ENCODE measurements around the gene INF2. TPM values are rescaled to one million over a fixed set of nuclear protein-coding genes. Genes with fewer than 3 reads are reported as not detected.

INF2 gene
- total RNA-seq, 5 donors from 2014 or later (not counting 1 experiment from before 2014, with no cell fraction given), result 72.7 to 128 (median 83.7) TPM

- WGBS (ENCODE audit: insufficient coverage), result 86% methylated on average over 4 of the region's 5 CpGs
- Mint-ChIP-seq H3K9me3 (peaks cover 0 to 2% (median 0%) of the 10 kb centered on the region in 3 donors), H3K4me1 (peaks cover 0 to 10% (median 0%) of the 10 kb centered on the region in 3 donors), H3K27ac (no peak overlapping the region), H3K27me3 (no peaks in the 10 kb centered on the region), H3K36me3 (peaks cover 17% of the 10 kb centered on the region), H3K4me3 (no peak overlapping the region)
- Histone ChIP-seq H3K9me3 (no peaks in the 10 kb centered on the region), H3K4me3 (ENCODE audit: control insufficient read depth in 1 of 2, extremely low read depth in 1 of 2, low read length in 1 of 2) (no peak overlapping the region), H3K4me1 (ENCODE audit: control insufficient read depth in 1 of 2, extremely low read depth in 1 of 2, insufficient read depth in 2 of 2, low read length in 2 of 2) (peaks cover 0 to 8% of the 10 kb centered on the region in 2 experiments), H3K27me3 (replicated peaks in 1 of 2; ENCODE audit: control insufficient read depth in 2 of 2, extremely low read depth in 1 of 2, insufficient read depth in 2 of 2, low read length in 1 of 2) (no peaks in the 10 kb centered on the region), H3K27ac (ENCODE audit: low read length) (no peak overlapping the region), H3K36me3 (ENCODE audit: control insufficient read depth in 2 of 2, extremely low read depth in 1 of 2, insufficient read depth in 1 of 2, low read length in 1 of 2) (peaks cover 10 to 32% of the 10 kb centered on the region in 2 donors)
- ChIA-PET POLR2A (interaction anchor here in 1 of 2 donors (1.2 kb wide), 1 partner anchor 18 kb away, joined by 4 read pairs; the partner anchor contains the start of gene SIVA1), CTCF (interaction anchor here in 1 of 2 donors (0.6 to 1.2 kb wide), 3 partner anchors 10 to 42 kb away, joined by 3 to 4 read pairs (median 3); partner anchors contain the start of gene SIVA1)
- peak in 2 of 35 experiments; percentile 13 to 19 for DNase-seq
- no peak for ATAC-seq (replicated peaks in 1 of 4)
Measured at GRCh38 chr14:104770851-104771272, 81.4 kb downstream of the INF2 start.

GRCh38 chr14:104771374-104771773 lies 82.0 kb downstream of the INF2 start:
- POLR2A ChIA-PET, result no interaction called here
- Mint-ChIP-seq H3K27me3 (no peaks in the 10 kb centered on the region), H3K4me1 (peaks cover 0 to 10% (median 0%) of the 10 kb centered on the region in 3 donors)

More at GRCh38 chr14:104771374-104771773, 82.0 kb downstream of the INF2 start:
- DNase-seq, result no peak
- Histone ChIP-seq H3K27me3 (replicated peaks in 1 of 2; ENCODE audit: control insufficient read depth in 2 of 2, extremely low read depth in 1 of 2, insufficient read depth in 2 of 2, low read length in 1 of 2) (no peaks in the 10 kb centered on the region), H3K4me1 (ENCODE audit: control insufficient read depth in 1 of 2, extremely low read depth in 1 of 2, insufficient read depth in 2 of 2, low read length in 2 of 2) (peaks cover 0 to 8% of the 10 kb centered on the region in 2 experiments), H3K36me3 (ENCODE audit: control insufficient read depth in 2 of 2, extremely low read depth in 1 of 2, insufficient read depth in 1 of 2, low read length in 1 of 2) (peaks cover 11 to 33% of the 10 kb centered on the region in 2 donors), H3K9me3 (no peaks in the 10 kb centered on the region), H3K4me3 (ENCODE audit: control insufficient read depth in 1 of 2, extremely low read depth in 1 of 2, low read length in 1 of 2) (no peak overlapping the region), H3K27ac (ENCODE audit: low read length) (no peak overlapping the region)
- peaks cover 0 to 2% (median 0%) of the 10 kb centered on the region in 3 donors for H3K9me3 Mint-ChIP-seq
- H3K27ac Mint-ChIP-seq, result no peak overlapping the region
- no peak for ATAC-seq (replicated peaks in 1 of 4)
- CTCF ChIA-PET, result interaction anchor here in 1 of 2 donors (0.5 kb wide), 1 partner anchor 76 kb away, joined by 6 read pairs; no protein-coding TSS in a partner anchor
- peaks cover 17% of the 10 kb centered on the region for H3K36me3 Mint-ChIP-seq
- no peak overlapping the region for H3K4me3 Mint-ChIP-seq
- WGBS (ENCODE audit: insufficient coverage), result 91% methylated on average over 4 of the region's 4 CpGs

Other genes with a start within 250 kb of the INF2 start
- not detected for gene C14orf180, start 109.9 kb upstream of the INF2 start, total RNA-seq
- not detected for gene TMEM179, start 84.8 kb upstream of the INF2 start, total RNA-seq
- 1 to 10 TPM; 2.4 to 5.7 (median 3.5) TPM for gene ADSS1, start 34.6 kb downstream of the INF2 start, total RNA-seq
- gene SIVA1, start 63.5 kb downstream of the INF2 start, total RNA-seq, result 10 to 100 TPM; 62.3 to 93.5 (median 79.5) TPM
- gene AKT1, start 106.1 kb downstream of the INF2 start, total RNA-seq, result 100 to 1,000 TPM in 2 of 5 donors, 10 to 100 TPM in 3; 68.4 to 113 (median 99.7) TPM
- gene ZBTB42, start 111.5 kb downstream of the INF2 start, total RNA-seq, result 10 to 100 TPM in 1 of 5 donors, 1 to 10 TPM in 4; 3.5 to 10.5 (median 9.4) TPM
- gene CEP170B, start 175.7 kb downstream of the INF2 start, total RNA-seq, result 10 to 100 TPM in 1 of 5 donors, 1 to 10 TPM in 4; 2.8 to 11.2 (median 6.9) TPM
- gene PLD4, start 235.3 kb downstream of the INF2 start, total RNA-seq, result 1 to 10 TPM in 4 of 5 donors, under 1 TPM in 1; 0.65 to 4.9 (median 3.9) TPM